Activated CD4-positive, CD25-positive, alpha-beta regulatory T cell treated with anti-CD3 and anti-CD28 coated beads, Interleukin-2, amount 50 U/mL, for 72 hours (primary cell): ENCODE data around the gene PDZD2.
"Not testable (repeated sequence)": the region's sequence is repeated elsewhere in the genome, so short reads cannot be mapped to it uniquely, and the experiment has no call there.

ENCODE experiments used
- DNase-seq: peaks from one replicate; pipeline ENCODE4 v3.0.0; 2021

Gene PDZD2

DNA sequence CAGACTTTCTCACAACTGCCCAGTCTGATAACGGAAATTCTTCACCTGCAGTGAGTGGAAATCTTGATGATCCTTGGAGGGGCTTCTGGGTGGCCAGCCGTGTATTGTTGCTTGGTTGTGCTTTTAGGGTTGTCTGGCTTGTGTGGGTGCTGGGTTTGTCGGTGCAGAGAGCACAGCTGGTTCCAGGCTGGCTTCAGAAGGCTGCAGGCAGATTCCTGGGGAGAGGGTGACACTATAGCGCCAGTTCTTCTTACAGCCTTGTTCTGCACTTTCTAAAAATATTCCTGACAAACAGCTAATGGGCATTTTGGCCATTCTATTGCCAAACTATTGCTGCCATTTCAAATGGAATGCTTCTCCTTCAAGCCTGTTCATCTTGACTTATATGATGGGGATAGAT, 99.3 kb downstream of the PDZD2 start:
- DNase-seq = no peak

DNA sequence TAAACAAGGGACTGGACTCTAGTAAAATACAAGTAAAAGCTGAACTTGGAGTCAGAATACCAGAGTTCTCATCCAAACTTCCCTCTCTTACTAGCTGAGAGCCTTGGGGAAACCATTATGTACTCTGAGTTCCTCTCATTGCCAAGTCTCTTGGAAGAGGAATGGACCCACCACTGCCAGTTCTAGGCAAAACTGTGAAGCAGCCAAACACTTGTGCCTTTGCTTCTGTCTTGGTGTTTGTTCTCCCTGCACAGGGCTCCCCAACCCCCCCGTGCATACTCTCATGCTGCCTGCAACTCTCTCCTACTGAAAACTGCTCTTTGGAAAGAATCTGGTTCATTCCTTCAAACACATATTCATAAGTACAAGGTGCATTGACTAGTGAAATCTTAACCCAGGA, 102.6 kb downstream of the PDZD2 start:
- no peak for DNase-seq

DNA sequence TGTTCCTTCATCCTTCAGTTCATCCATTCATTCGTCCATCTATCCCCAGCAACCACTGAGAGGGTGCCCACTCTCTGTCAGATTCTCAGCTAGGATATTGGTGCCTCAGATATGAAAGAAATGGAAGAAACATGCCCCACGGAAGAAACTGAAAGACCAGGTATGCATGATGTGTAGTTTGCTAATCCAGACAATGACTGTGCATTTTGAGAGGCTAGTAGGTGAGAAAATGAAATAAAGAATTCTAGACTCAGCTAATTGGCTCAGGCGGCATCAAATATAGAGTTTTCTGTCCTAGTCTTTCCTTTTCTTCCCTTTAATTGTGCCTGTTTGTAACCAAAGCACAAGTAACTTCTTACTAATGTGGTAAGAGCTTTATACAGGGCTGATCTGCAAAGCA, 104.7 kb downstream of the PDZD2 start:
- no peak for DNase-seq

- no peak for DNase-seq
These were observed 109.7 kb downstream of the PDZD2 start for GRCh38 chr5:31748458-31749172.

DNA sequence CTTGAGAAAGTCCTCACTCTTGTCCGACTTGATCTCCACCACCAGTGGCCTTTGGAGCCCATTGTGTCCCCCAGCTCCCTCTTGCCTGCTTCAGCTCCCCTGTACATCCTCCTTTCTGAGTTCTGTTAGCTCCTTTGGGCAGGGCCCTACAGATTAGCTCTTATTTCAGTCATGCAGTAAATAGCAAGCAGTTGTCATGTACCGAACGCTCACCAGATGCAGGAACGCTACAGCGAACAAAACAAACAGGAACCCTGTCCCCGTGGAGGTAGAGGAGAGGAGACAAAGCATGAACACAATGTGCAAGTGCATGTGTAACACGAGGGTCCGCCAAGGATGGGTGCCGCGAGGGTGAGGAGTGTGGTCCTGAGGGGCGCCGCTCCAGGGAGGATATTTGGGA, 111.3 kb downstream of the PDZD2 start:
- DNase-seq = no peak

DNA sequence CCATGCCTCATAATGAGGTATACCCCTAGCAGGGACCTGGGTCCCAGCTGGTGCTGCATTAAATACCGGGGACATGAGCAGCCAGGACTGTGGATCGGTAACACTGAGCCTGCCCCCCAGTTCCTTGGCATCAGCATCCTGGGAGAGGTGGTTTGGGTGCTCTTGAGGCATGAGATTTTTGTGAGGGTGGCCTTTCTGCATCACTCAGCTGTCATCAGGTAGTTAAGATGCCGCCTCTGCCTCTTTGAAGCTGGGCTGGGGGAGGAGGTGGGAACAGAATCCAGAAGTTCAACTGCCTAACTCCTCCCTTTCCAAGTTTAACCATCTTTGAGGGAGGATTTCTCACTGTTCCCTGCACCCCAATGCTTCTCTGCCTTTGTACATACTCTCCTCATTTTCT, 112.7 kb downstream of the PDZD2 start:
- no peak for DNase-seq

DNA sequence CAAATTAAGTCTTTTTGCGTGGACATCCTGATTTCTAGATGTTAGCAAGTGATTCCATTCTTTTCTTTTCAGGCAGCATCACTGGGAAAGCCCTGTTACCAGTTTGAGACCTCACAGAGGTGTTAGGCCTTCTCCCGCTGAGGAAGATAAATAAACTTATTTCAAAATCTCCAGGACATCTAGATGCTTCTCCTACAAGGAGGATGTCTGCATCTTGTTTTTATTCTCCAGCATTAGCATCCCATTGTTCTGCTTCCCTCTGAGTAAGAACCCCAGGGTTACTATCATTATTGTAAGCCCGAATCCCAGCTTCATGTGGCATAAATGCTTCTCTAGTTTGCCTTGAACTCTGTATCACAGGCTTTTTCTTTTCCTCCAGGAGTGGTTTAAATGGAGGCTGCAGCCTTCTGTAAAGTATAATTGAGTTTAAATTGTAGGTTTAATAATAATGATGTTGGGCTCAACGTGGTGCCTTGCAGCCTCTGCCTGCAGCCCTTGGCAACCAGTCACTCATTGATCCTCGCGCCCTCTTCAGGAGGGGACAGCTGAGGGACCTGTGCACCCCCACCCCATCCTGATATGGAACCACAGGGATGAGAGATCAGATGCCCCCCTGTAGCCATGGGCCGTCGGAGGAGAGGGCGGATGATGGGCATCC, 114.9 kb downstream of the PDZD2 start:
- no peak for DNase-seq

GRCh38 chr5:31754358-31754704, 115.4 kb downstream of the PDZD2 start:
- DNase-seq = no peak

GRCh38 chr5:31754741-31755675, 116.1 kb downstream of the PDZD2 start:
- DNase-seq = no peak

DNA sequence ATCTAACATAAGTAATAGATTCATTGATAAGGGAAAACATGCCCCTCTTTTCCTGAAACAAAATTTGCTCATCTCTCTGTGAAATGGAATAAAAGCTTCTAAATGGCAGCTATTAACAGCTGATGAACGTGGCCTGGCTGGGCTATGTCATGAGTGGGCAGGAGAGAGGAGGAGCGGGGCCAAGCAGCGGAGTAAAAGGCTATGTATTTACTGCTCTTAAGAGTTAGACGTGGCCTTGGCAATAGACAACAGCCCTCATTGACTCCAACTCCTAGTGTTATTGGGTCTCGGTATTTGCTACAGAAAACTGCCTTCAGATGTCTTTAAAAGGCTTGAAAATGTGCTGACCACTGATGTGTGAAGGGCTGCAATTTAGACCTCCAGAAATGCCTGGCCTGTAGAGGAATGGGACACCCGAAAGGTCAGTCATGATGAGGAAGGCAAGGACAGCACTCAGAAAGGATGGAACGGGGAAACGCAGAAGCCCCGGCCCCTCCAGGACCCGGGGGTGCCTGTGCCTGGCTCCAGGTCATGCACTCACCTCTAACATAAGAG, 116.8 kb downstream of the PDZD2 start:
- no peak for DNase-seq

DNA sequence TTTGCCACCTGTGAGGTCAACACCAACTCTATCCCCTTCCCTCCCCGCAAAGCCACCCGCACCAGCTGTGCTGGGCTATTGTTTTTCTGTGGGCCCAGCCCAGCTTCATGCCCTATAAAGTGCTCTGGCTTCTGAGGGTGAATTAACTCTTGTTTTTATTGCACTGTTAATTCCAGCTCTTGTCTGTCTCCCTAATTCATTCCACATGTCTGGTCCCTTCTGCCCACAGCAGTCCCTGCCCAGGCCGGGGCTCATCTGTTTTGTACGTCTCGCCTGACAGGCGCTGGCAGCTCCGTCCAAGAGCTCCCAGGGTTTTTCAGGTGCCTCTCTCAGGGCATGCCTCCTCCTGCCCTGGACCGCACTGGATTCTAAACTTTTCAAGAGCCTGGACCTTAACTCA, 118.9 kb downstream of the PDZD2 start:
- no peak for DNase-seq

DNA sequence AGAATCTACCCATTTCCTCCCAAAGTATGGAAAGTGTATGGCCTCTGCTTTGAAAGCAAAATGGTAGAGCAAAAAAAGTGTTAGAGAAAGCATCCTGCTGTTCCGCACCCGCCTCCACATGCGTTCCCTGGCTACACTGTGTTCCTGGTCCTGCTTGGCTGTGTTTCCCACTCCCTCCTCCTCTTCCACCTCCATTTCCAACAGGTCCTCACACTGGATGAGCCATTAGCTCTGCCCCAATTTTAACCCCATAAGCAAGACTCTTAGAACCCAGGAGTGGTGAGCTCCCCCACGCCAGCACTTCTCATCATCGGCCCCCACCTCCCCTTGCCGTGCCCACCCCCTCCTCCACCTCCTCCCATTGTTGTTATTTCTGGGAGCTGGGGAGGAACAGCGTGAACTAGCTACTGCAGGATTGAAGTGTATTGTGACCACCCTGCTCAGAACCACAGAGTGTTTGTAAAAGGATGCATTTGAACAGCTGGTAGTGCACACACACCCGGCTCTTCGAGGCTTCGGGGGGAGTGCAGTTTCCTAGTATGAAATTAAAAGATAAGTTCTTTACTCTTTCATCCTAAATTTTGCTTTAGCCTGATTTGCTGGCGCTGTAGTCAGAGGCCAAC, 120.0 kb downstream of the PDZD2 start:
- no peak for DNase-seq

GRCh38 chr5:31759925-31760324, 121.0 kb downstream of the PDZD2 start:
- no peak for DNase-seq

- DNase-seq = no peak
These were observed 122.9 kb downstream of the PDZD2 start for GRCh38 chr5:31761877-31762276.

DNA sequence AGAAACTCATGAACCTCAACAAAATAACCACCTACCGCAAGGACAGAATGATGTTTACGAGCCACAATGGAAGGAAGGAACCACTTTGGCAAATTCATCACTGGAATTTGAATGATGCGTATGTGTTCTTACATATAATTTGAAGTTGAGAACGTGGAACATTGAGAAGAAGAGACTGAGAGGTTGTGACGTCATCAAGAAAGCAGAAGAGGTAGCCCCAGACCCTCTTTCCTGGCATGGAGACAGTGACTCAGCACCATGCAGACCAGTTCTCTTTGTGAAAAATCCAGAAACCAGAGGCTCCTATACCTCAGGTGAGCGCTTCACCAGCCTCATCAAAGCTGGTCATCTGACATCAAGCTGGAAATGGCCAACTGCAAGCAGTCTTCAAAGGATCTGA, 124.5 kb downstream of the PDZD2 start:
- no peak for DNase-seq

DNA sequence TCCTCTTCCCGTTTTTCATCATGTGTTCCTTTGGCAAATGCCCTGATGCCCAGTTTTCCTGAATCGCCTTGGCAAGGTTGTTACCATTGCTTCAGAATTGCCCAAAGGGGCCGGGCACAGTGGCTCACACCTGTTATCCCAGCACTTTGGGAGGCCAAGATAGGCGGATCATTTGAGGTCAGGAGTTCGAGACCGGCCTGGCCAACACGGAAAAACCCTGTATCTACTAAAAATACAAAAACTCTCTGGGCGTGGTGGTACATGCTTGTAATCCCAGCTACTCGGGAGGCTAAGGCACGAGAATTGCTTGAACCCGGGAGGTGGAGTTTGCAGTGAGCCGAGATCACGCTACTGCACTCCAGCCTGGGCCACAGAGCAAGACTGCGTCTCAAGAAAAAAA, 125.8 kb downstream of the PDZD2 start:
- not testable (repeated sequence) for DNase-seq

DNA sequence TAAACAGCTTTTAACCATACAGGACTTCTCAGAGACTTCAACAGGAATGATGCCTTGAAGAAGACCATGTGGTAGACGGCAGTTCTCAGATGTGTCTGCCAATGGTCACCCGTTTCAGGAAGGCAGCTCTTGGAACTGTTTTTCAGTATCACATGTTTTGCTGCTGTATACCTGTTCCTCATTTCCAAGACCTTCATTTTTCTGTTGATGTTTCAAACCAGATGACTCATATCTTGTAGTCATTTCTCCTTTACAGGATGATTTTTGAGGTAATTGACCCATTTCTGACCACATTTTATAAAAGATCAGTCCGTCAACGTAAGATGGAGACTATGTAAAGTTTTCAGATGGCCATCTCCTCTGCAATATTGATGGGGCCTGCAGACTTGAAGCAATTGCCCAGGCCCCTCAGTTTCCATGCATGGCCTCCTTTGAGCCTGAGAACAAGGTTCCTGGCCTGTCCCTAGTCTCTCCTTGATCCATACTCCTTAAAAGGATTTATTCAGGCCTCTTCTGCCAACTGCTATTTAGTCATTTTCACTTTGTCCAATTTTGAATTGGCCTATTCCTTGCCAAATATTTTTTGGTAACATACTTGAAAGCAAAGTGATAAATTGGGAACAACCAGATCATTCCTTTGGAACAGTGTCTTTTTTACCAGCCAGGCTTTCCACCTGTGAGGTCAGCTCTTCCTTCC, 128.6 kb downstream of the PDZD2 start:
- DNase-seq = no peak

- no peak for DNase-seq
These were observed 129.1 kb downstream of the PDZD2 start for GRCh38 chr5:31768046-31768445.

- no peak for DNase-seq
These were observed 129.9 kb downstream of the PDZD2 start for GRCh38 chr5:31768784-31769183.

GRCh38 chr5:31769530-31769929, 130.6 kb downstream of the PDZD2 start:
- no peak for DNase-seq

- DNase-seq = no peak
These were observed 131.3 kb downstream of the PDZD2 start for GRCh38 chr5:31770132-31770720.

GRCh38 chr5:31770998-31771397, 132.1 kb downstream of the PDZD2 start:
- DNase-seq = no peak
